ENCODE measurements around the gene ABCA8.

DNA sequence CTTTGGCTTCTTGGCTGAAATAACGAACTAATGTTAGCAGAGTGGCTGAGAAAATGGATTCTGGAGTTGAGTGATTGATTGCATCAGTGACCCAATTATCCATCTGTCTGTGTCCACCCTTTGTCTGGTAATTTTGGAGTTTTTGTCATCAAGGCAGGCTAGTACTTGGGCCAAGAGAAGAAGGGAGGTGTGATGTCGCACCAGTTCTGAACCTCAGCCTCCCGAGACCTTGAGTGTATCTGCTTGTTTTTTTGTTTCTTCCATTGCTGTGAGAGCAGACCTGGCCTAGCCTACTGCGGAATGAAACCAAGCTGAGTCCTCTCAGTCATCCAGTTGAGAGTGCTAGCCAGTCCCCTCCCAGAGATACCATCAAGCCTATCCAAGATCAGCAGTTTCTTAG, 4.5 kb downstream of the ABCA8 start:
- TF ChIP-seq GATA2 (IDR thresholded peaks at IDR 0.05; ENCODE audit: low read depth, low read length) (no peak), GATA3 (IDR thresholded peaks at IDR 0.05; ENCODE audit: low read depth, low read length) (no peak)

Data from SH-SY5Y (cell line).